Suprapubic skin (tissue), 4 donors: ENCODE measurements around the gene DMC1. TPM values are rescaled to one million over a fixed set of nuclear protein-coding genes. Genes with fewer than 3 reads are reported as not detected.
"Not testable (repeated sequence)": the region's sequence is repeated elsewhere in the genome, so short reads cannot be mapped to it uniquely, and the experiment has no call there.

ENCODE experiments used
- DNase-seq, 2 donors: peaks; one replicate each; pipeline ENCODE4 v3.0.0-alpha.2; 2019; ENCODE audit warnings: low spot score in 2 of 2
- H3K27ac ChIP-seq: fragments of 200-600 bp; sonication (generic); one replicate; pipeline ENCODE4 v1.5.1; 2019
- H3K27me3 ChIP-seq: fragments of 200-600 bp; sonication (generic); one replicate; pipeline ENCODE4 v1.5.1; 2019
- H3K36me3 ChIP-seq: fragments of 200-600 bp; sonication (generic); one replicate; pipeline ENCODE4 v1.5.1; 2019
- H3K4me1 ChIP-seq: fragments of 200-600 bp; sonication (generic); one replicate; pipeline ENCODE4 v1.5.1; 2019
- H3K4me3 ChIP-seq: fragments of 200-600 bp; sonication (generic); one replicate; pipeline ENCODE4 v1.5.1; 2019; ENCODE audit warnings: mild to moderate bottlenecking
- H3K9me3 ChIP-seq: fragments of 200-600 bp; sonication (generic); one replicate; pipeline ENCODE4 v1.5.1; 2019
- EP300 ChIP-seq: sonication (generic); formaldehyde crosslinking; IDR thresholded peaks from one replicate; pipeline ENCODE4 v1.6.1; 2017; ENCODE audit warnings: antibody characterized with exemption
- POLR2A ChIP-seq, 2 donors: fragments of 450-650 bp; IDR thresholded peaks; one replicate each; pipeline ENCODE4 v1.6.1; 2017; ENCODE audit warnings: antibody characterized with exemption in 2 of 2, mild to moderate bottlenecking in 2 of 2, moderate library complexity in 2 of 2
- POLR2AphosphoS5 ChIP-seq, 3 donors: sonication (generic); formaldehyde crosslinking; IDR thresholded peaks; one replicate each; pipeline ENCODE4 v1.6.1; 2017; ENCODE audit warnings: antibody characterized with exemption in 3 of 3
- WGBS: methylation state at CpG from one replicate; pipeline ENCODE4 v1.1.5; 2018; 5-methylcytosine and 5-hydroxymethylcytosine counted together
- total RNA-seq, 4 donors: library from RNA; depleted of rRNA; stranded (reverse); fragments of >200 nt; gene quantifications; one replicate each; pipeline ENCODE4 v1.1.0, GENCODE V29; 2016
- TF ChIP-seq, protein P1 (sequence below), 2 donors: fragments of 200-600 bp in 1 of 2; fragments of 450-650 bp in 1 of 2; sonication (generic) in 1 of 2; IDR thresholded peaks; one replicate each; pipeline ENCODE4 v1.5.1; 2016 to 2019; ENCODE audit warnings: antibody characterized with exemption in 2 of 2, mild to moderate bottlenecking in 1 of 2, moderate library complexity in 1 of 2

The DMC1 gene
- total RNA-seq, 4 donors from 2014 or later = 0.25 to 19.0 (median 0.68) TPM

DNA sequence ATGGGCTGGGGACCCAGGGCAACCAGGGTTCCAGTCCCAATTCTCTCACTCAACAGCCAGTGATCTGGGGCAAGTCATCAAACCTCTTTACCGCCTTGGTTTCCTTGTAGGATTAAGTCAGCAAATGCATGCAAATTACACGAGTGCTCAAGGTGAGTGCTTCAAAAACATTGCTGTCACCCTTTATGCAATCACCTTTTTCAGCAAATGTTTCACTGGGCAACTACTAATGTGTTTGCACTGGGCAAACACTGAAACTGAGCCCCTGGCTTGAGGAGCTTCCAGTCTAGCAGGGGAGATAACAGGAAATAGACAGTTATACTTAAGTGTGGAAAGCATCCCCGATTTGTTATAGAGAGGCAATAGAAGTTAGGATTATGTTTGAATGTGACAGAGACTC is 37.7 kb upstream of the DMC1 start:
- DNase-seq = no peak
- Histone ChIP-seq H3K27ac (no peak overlapping the region), H3K36me3 (no peaks in the 10 kb centered on the region), H3K27me3 (no peaks in the 10 kb centered on the region), H3K4me3 (no peak overlapping the region), H3K4me1 (no peaks in the 10 kb centered on the region), H3K9me3 (no peaks in the 10 kb centered on the region)
- TF ChIP-seq POLR2AphosphoS5 (IDR thresholded peaks at IDR 0.05) (no peak), POLR2A (IDR thresholded peaks at IDR 0.05) (no peak), EP300 (no peak)
- TF ChIP-seq, protein P1, sequence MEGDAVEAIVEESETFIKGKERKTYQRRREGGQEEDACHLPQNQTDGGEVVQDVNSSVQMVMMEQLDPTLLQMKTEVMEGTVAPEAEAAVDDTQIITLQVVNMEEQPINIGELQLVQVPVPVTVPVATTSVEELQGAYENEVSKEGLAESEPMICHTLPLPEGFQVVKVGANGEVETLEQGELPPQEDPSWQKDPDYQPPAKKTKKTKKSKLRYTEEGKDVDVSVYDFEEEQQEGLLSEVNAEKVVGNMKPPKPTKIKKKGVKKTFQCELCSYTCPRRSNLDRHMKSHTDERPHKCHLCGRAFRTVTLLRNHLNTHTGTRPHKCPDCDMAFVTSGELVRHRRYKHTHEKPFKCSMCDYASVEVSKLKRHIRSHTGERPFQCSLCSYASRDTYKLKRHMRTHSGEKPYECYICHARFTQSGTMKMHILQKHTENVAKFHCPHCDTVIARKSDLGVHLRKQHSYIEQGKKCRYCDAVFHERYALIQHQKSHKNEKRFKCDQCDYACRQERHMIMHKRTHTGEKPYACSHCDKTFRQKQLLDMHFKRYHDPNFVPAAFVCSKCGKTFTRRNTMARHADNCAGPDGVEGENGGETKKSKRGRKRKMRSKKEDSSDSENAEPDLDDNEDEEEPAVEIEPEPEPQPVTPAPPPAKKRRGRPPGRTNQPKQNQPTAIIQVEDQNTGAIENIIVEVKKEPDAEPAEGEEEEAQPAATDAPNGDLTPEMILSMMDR (IDR thresholded peaks at IDR 0.05) = no peak
- WGBS = 96% methylated on average over 3 of the region's 3 CpGs

GRCh38 chr22:38602166-38602565 is 32.2 kb upstream of the DMC1 start:
- 86% methylated on average over 1 of the region's 1 CpG for WGBS
- Histone ChIP-seq H3K9me3 (no peaks in the 10 kb centered on the region), H3K27me3 (no peaks in the 10 kb centered on the region), H3K27ac (no peak overlapping the region), H3K4me1 (no peaks in the 10 kb centered on the region), H3K36me3 (no peaks in the 10 kb centered on the region), H3K4me3 (no peak overlapping the region)
- DNase-seq = no peak
- TF ChIP-seq POLR2A (IDR thresholded peaks at IDR 0.05) (no peak), EP300 (no peak)
- TF ChIP-seq, protein P1 (IDR thresholded peaks at IDR 0.05) = no peak

- no peaks in the 10 kb centered on the region for H3K9me3 ChIP-seq
- H3K27me3 ChIP-seq = no peaks in the 10 kb centered on the region
- WGBS = 88% methylated on average over 2 of the region's 2 CpGs
- H3K36me3 ChIP-seq = no peaks in the 10 kb centered on the region
- no peaks in the 10 kb centered on the region for H3K4me1 ChIP-seq
- no peak overlapping the region for H3K4me3 ChIP-seq
- TF ChIP-seq POLR2AphosphoS5 (IDR thresholded peaks at IDR 0.05) (no peak), EP300 (no peak), POLR2A (IDR thresholded peaks at IDR 0.05) (no peak)
- TF ChIP-seq, protein P1 (IDR thresholded peaks at IDR 0.05) = no peak
- H3K27ac ChIP-seq = no peak overlapping the region
- DNase-seq = no peak
Measured at GRCh38 chr22:38601221-38601764, 31.3 kb upstream of the DMC1 start.

GRCh38 chr22:38599466-38599865 is 29.5 kb upstream of the DMC1 start:
- 94% methylated on average over 10 of the region's 10 CpGs for WGBS
- TF ChIP-seq POLR2A (IDR thresholded peaks at IDR 0.05) (no peak), POLR2AphosphoS5 (IDR thresholded peaks at IDR 0.05) (no peak), EP300 (no peak)
- TF ChIP-seq, protein P1 (IDR thresholded peaks at IDR 0.05) = no peak
- H3K36me3 ChIP-seq = no peaks in the 10 kb centered on the region

GRCh38 chr22:38582923-38583322 is 12.9 kb upstream of the DMC1 start:
- H3K27me3 ChIP-seq, H3K9me3 ChIP-seq, H3K4me3 ChIP-seq, DNase-seq, H3K27ac ChIP-seq, H3K4me1 ChIP-seq, H3K36me3 ChIP-seq: not testable (repeated sequence)
- WGBS = 83% methylated on average over 3 of the region's 3 CpGs

More at GRCh38 chr22:38599466-38599865, 29.5 kb upstream of the DMC1 start:
- DNase-seq = no peak
- Histone ChIP-seq H3K4me3 (no peak overlapping the region), H3K27me3 (no peaks in the 10 kb centered on the region), H3K9me3 (no peaks in the 10 kb centered on the region), H3K27ac (no peak overlapping the region), H3K4me1 (no peaks in the 10 kb centered on the region)

- WGBS = 84% methylated on average over 5 of the region's 5 CpGs
- no peaks in the 10 kb centered on the region for H3K4me1 ChIP-seq
- no peak overlapping the region for H3K27ac ChIP-seq
- no peaks in the 10 kb centered on the region for H3K9me3 ChIP-seq
- H3K27me3 ChIP-seq = no peaks in the 10 kb centered on the region
- no peak for DNase-seq
- no peaks in the 10 kb centered on the region for H3K36me3 ChIP-seq
- TF ChIP-seq POLR2A (IDR thresholded peaks at IDR 0.05) = no peak
- TF ChIP-seq POLR2AphosphoS5 (IDR thresholded peaks at IDR 0.05) = no peak
- TF ChIP-seq EP300 = no peak
- TF ChIP-seq, protein P1 (IDR thresholded peaks at IDR 0.05) = no peak
- no peak overlapping the region for H3K4me3 ChIP-seq
Measured at GRCh38 chr22:38578505-38578904, 8.5 kb upstream of the DMC1 start.
